IPS-18c (cell line): ENCODE results near the gene SHC2.

Experiments used
- H3K4me3 ChIP-seq: 2 replicates; pipeline ENCODE4 v1.7.0; 2013; ENCODE audit warnings: low read depth, mild to moderate bottlenecking, low read length, moderate library complexity; ENCODE audit not compliant: insufficient read depth
- H3K9me3 ChIP-seq: one replicate; pipeline ENCODE4 v1.6.1; 2013; ENCODE audit warnings: mild to moderate bottlenecking, low read length, moderate library complexity; ENCODE audit not compliant: control insufficient read depth, insufficient read depth

Gene SHC2

DNA sequence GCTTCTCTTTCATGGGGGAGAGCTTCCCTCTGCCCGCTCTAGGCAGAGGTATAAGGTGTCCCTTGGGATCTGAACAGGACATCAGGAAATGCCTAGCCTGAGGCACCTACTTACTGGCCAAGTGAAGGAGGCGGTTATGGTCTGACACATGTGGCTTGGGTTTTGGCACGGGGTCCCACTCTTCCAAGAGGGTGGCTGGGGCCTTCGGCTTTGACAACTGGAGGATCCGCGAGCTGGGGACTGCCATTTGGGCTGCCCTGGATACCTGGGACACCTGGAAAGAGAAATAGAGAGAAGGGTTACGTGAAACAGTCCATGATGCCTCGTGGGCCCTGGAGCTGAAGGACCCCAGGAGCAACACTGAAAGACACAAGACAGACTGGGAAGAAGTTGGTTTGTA lies 93.9 kb downstream of the SHC2 start:
- H3K4me3 ChIP-seq: no peak overlapping the region
- no peaks in the 10 kb centered on the region for H3K9me3 ChIP-seq
